ENCODE results near the gene TMPRSS2. TPM values are rescaled to one million over a fixed set of nuclear protein-coding genes. Genes with fewer than 3 reads are reported as not detected.

TMPRSS2 gene
- total RNA-seq, 4 donors from 2014 or later = 0.19 to 5.0 (median 0.62) TPM; not detected in 1

- WGBS, 2 donors (ENCODE audit: low coverage in 1 of 2) = 100% methylated on average over 1 of the region's 6 CpGs; no CpG with 5 or more reads in 1 of the 2 donors
- Histone ChIP-seq H3K27me3 (no peaks in the 10 kb centered on the region), H3K36me3 (peaks cover 0 to 62% of the 10 kb centered on the region in 2 donors), H3K4me3 (no peak overlapping the region), H3K27ac (no peak overlapping the region), H3K4me1 (peaks cover 0 to 39% (median 0%) of the 10 kb centered on the region in 3 donors), H3K9me3 (no peaks in the 10 kb centered on the region)
- no peak for ATAC-seq
- no peak for TF ChIP-seq EP300 (IDR thresholded peaks at IDR 0.05)
- TF ChIP-seq POLR2AphosphoS5 (IDR thresholded peaks at IDR 0.05) = no peak
- TF ChIP-seq POLR2A (IDR thresholded peaks at IDR 0.05) = no peak
- no peak for TF ChIP-seq CTCF (IDR thresholded peaks at IDR 0.05)
Observed at GRCh38 chr21:41428847-41429246, 79.1 kb downstream of the TMPRSS2 start.

GRCh38 chr21:41428311-41428710, 79.6 kb downstream of the TMPRSS2 start:
- Histone ChIP-seq H3K4me1 (peaks cover 0 to 39% (median 0%) of the 10 kb centered on the region in 3 donors), H3K27me3 (no peaks in the 10 kb centered on the region), H3K36me3 (peaks cover 0 to 57% of the 10 kb centered on the region in 2 donors), H3K27ac (no peak overlapping the region), H3K9me3 (no peaks in the 10 kb centered on the region), H3K4me3 (no peak overlapping the region)
- no peak for ATAC-seq
- TF ChIP-seq POLR2A (IDR thresholded peaks at IDR 0.05) (no peak), POLR2AphosphoS5 (IDR thresholded peaks at IDR 0.05) (no peak), EP300 (IDR thresholded peaks at IDR 0.05) (no peak), CTCF (IDR thresholded peaks at IDR 0.05) (no peak)
- 92 to 94% methylated on average over 6 to 8 of the region's 8 CpGs for WGBS, 2 donors (ENCODE audit: low coverage in 1 of 2)

GRCh38 chr21:41427556-41427955, 80.4 kb downstream of the TMPRSS2 start:
- H3K27ac ChIP-seq = peak overlapping the region in 1 of 4 donors; percentile 78
- H3K9me3 ChIP-seq = no peaks in the 10 kb centered on the region
- H3K4me3 ChIP-seq = peak overlapping the region in 1 of 2 donors; percentile 79

GRCh38 chr21:41426676-41427404, 81.1 kb downstream of the TMPRSS2 start:
- Histone ChIP-seq H3K27ac (peak overlapping the region in 3 of 4 donors; percentile 49 to 80 (median 78)), H3K4me1 (peaks cover 0 to 46% (median 0%) of the 10 kb centered on the region in 3 donors), H3K27me3 (no peaks in the 10 kb centered on the region), H3K4me3 (peak overlapping the region; percentile 43 to 79), H3K36me3 (peaks cover 0 to 42% of the 10 kb centered on the region in 2 donors), H3K9me3 (no peaks in the 10 kb centered on the region)
- WGBS, 2 donors (ENCODE audit: low coverage in 1 of 2) = 47 to 93% methylated on average over 1 to 3 of the region's 41 CpGs
- TF ChIP-seq POLR2AphosphoS5 (IDR thresholded peaks at IDR 0.05) (no peak), EP300 (IDR thresholded peaks at IDR 0.05) (no peak), CTCF (IDR thresholded peaks at IDR 0.05) (no peak), POLR2A (IDR thresholded peaks at IDR 0.05) (no peak)
- peak; percentile 47 for ATAC-seq

More at GRCh38 chr21:41427556-41427955, 80.4 kb downstream of the TMPRSS2 start:
- H3K36me3 ChIP-seq = peaks cover 0 to 49% of the 10 kb centered on the region in 2 donors
- peaks cover 0 to 39% (median 0%) of the 10 kb centered on the region in 3 donors for H3K4me1 ChIP-seq
- no peaks in the 10 kb centered on the region for H3K27me3 ChIP-seq
- no peak for TF ChIP-seq EP300 (IDR thresholded peaks at IDR 0.05)
- TF ChIP-seq CTCF (IDR thresholded peaks at IDR 0.05) = no peak
- no peak for TF ChIP-seq POLR2A (IDR thresholded peaks at IDR 0.05)
- no peak for TF ChIP-seq POLR2AphosphoS5 (IDR thresholded peaks at IDR 0.05)
- WGBS, 2 donors (ENCODE audit: low coverage in 1 of 2) = 98 to 100% methylated on average over 7 to 8 of the region's 8 CpGs
- ATAC-seq = no peak

Data from gastroesophageal sphincter (tissue), 4 donors.